SU-DHL-6 (cell line): Measurements from ENCODE around the gene FAM81A.

ENCODE experiments used
- H2AFZ ChIP-seq: fragments of 200-600 bp; sonication (generic); 2 replicates; pipeline ENCODE4 v1.6.1; 2014; ENCODE audit warnings: low read depth, mild to moderate bottlenecking, moderate library complexity, mixed read lengths, antibody characterized with exemption, low read length; ENCODE audit not compliant: severe bottlenecking
- H3F3A ChIP-seq: fragments of 200-600 bp; shearing (Covaris generic); 2 replicates; pipeline ENCODE4 v1.6.0; 2016; ENCODE audit warnings: antibody characterized with exemption, mild to moderate bottlenecking; ENCODE audit not compliant: insufficient read depth
- H3K27ac ChIP-seq: fragments of 200-600 bp; sonication (generic); 2 replicates; pipeline ENCODE4 v1.5.1; 2016; ENCODE audit warnings: low read depth, mild to moderate bottlenecking, low read length, moderate library complexity, mixed read lengths
- H3K27me3 ChIP-seq: fragments of 200-600 bp; sonication (generic), shearing (Covaris generic); 2 replicates; pipeline ENCODE4 v1.6.0; 2014; ENCODE audit warnings: mild to moderate bottlenecking, low read length
- H3K36me3 ChIP-seq: fragments of 200-600 bp; sonication (generic); 2 replicates; pipeline ENCODE4 v1.6.1; 2014; ENCODE audit warnings: mild to moderate bottlenecking, low read length, mixed read lengths
- H3K4me2 ChIP-seq: fragments of 300-600, 200-600 bp; shearing (Covaris generic), sonication (generic); 2 replicates; pipeline ENCODE4 v1.6.0; 2014; ENCODE audit warnings: low read length, low read depth, mild to moderate bottlenecking; ENCODE audit not compliant: poor library complexity, severe bottlenecking
- H3K4me3 ChIP-seq: fragments of 200-600 bp; sonication (generic); 2 replicates; pipeline ENCODE4 v1.5.1; 2014; ENCODE audit warnings: antibody characterized with exemption, low read length, mild to moderate bottlenecking, mixed read lengths; ENCODE audit not compliant: insufficient read depth, poor library complexity, severe bottlenecking
- H3K79me2 ChIP-seq: fragments of 200-600 bp; sonication (generic); 2 replicates; pipeline ENCODE4 v1.6.1; 2014; ENCODE audit warnings: mild to moderate bottlenecking, low read length, moderate library complexity; ENCODE audit not compliant: insufficient read depth
- H3K9ac ChIP-seq: fragments of 200-600 bp; sonication (generic); 2 replicates; pipeline ENCODE4 v1.7.0; 2014; ENCODE audit warnings: mild to moderate bottlenecking, low read length
- H3K9me2 ChIP-seq: fragments of 200-600 bp; sonication (generic); replicated peaks from 2 replicates; pipeline ENCODE4 v1.6.1; 2014; ENCODE audit warnings: low read length; ENCODE audit not compliant: insufficient read depth
- H3K9me3 ChIP-seq: fragments of 200-600 bp; sonication (generic); 2 replicates; pipeline ENCODE4 v1.6.1; 2014; ENCODE audit warnings: low read length, mixed read lengths; ENCODE audit not compliant: insufficient read depth
- H4K20me1 ChIP-seq: fragments of 200-600 bp; sonication (generic); 2 replicates; pipeline ENCODE4 v1.6.1; 2014; ENCODE audit warnings: low read depth, mild to moderate bottlenecking, antibody characterized with exemption, low read length, moderate library complexity, mixed read lengths
- EZH2phosphoT487 ChIP-seq: fragments of 200-600 bp; sonication (generic), shearing (Covaris generic); conservative IDR thresholded peaks from 2 replicates; pipeline ENCODE4 v1.6.1; 2018; ENCODE audit warnings: mild to moderate bottlenecking, antibody characterized with exemption, low read length, moderate library complexity, mixed read lengths
- TF ChIP-seq, protein P1 (sequence below): fragments of 200-600 bp; sonication (generic); IDR thresholded peaks from one replicate; pipeline ENCODE4 v1.5.1; 2017; ENCODE audit warnings: antibody characterized with exemption, mild to moderate bottlenecking, low read length, moderate library complexity; ENCODE audit not compliant: insufficient read depth, poor library complexity, severe bottlenecking

FAM81A gene

DNA sequence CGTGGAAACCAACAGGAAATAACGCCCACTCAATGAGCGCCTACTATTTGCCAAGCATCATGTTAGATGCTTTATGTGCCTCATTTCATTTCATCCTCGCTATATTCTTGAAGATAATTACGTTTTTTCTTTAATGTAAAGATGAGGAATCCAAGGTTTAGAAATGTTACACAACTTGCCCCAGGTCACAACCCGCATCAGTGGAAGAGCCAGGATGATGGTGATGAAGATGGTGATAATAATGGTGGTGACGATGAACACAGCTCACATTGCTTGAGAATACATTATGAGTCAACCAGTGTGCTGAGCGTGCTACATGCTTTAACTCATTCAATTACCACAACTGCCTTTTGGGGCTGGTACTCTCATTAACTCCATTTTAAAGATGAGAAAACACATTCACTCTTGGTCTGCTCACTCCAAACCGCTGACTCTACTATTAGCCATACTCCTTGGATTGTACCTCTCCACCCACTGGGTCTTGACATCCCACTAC lies 43.8 kb upstream of the FAM81A start:
- Histone ChIP-seq H3K4me3 (peak overlapping the region; percentile 25), H3K9ac (peak overlapping the region; percentile 38), H4K20me1 (no peaks in the 10 kb centered on the region), H3K9me3 (no peaks in the 10 kb centered on the region), H2AFZ (no peak overlapping the region), H3K27me3 (no peaks in the 10 kb centered on the region), H3K27ac (peak overlapping the region; percentile 100), H3K79me2 (peaks cover 22% of the 10 kb centered on the region; the same call in 1 of the 2 replicates), H3K9me2 (no peaks in the 10 kb centered on the region), H3K36me3 (0 out of 2 replicates have a peak, but pooled peaks cover 4% of the 10 kb centered on the region), H3F3A (peaks cover 68% of the 10 kb centered on the region), H3K4me2 (peak overlapping the region; percentile 71)
- no peak for TF ChIP-seq EZH2phosphoT487
- TF ChIP-seq, protein P1, sequence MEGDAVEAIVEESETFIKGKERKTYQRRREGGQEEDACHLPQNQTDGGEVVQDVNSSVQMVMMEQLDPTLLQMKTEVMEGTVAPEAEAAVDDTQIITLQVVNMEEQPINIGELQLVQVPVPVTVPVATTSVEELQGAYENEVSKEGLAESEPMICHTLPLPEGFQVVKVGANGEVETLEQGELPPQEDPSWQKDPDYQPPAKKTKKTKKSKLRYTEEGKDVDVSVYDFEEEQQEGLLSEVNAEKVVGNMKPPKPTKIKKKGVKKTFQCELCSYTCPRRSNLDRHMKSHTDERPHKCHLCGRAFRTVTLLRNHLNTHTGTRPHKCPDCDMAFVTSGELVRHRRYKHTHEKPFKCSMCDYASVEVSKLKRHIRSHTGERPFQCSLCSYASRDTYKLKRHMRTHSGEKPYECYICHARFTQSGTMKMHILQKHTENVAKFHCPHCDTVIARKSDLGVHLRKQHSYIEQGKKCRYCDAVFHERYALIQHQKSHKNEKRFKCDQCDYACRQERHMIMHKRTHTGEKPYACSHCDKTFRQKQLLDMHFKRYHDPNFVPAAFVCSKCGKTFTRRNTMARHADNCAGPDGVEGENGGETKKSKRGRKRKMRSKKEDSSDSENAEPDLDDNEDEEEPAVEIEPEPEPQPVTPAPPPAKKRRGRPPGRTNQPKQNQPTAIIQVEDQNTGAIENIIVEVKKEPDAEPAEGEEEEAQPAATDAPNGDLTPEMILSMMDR, result no peak

DNA sequence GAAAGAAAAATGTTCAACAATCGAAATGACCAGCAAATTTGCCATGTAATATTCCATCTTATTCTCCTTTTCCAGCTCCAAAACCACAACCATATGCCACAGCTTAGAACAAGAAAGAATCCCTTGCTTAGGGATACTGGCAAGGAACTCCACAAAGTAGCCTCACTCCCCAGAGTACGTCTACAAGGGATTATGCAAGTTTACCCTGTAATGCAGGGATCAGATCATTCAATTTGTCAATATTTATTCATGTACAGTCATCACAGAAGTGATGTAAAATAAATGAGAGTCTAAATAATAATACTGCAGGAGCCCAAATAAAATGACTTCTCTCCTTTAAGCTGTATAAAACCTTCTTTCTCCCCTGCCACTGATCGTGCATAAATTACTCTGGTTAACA lies 41.8 kb upstream of the FAM81A start:
- Histone ChIP-seq H3K4me3 (peak overlapping the region; percentile 4), H3K27me3 (no peaks in the 10 kb centered on the region), H3K9ac (peak overlapping the region; percentile 57), H3K9me2 (no peaks in the 10 kb centered on the region), H3K9me3 (no peaks in the 10 kb centered on the region), H4K20me1 (no peaks in the 10 kb centered on the region), H3K27ac (peak overlapping the region; percentile 100), H3K36me3 (0 out of 2 replicates have a peak, but pooled peaks cover 4% of the 10 kb centered on the region), H2AFZ (no peak overlapping the region), H3K79me2 (peaks cover 33% of the 10 kb centered on the region), H3K4me2 (peak overlapping the region; percentile 71), H3F3A (peaks cover 74% of the 10 kb centered on the region)
- no peak for TF ChIP-seq EZH2phosphoT487
- TF ChIP-seq, protein P1, result no peak

DNA sequence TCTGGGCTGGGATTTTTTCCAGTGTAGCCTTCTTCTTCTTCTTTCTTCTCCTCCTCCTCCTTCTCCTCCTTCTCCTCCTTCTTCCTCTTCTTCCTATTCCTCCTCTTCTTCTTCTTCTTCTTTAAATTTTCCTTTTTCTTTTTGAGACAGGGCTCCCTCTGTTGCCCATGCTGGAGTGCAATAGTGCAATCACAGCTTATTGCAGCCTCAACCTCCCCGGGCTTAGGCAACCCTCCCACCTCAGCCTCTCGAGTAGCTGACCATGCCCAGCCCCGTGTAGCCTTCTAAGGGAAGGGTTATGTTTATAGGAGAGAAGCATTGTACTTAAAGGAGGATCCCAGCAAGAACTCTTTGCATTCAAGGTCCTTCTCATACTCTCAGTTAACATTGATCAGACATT lies 41.3 kb upstream of the FAM81A start:
- H3K27me3 ChIP-seq, result no peaks in the 10 kb centered on the region
- H3K79me2 ChIP-seq, result peaks cover 38% of the 10 kb centered on the region
- H3K9ac ChIP-seq, result peak overlapping the region; percentile 57
- TF ChIP-seq EZH2phosphoT487, result no peak
- TF ChIP-seq, protein P1, result peak; percentile 33
- peak overlapping the region; percentile 71 for H3K4me2 ChIP-seq
- no peaks in the 10 kb centered on the region for H3K9me2 ChIP-seq
- no peak overlapping the region for H3K4me3 ChIP-seq
- H3F3A ChIP-seq, result peaks cover 74% of the 10 kb centered on the region
- H2AFZ ChIP-seq, result no peak overlapping the region
- H4K20me1 ChIP-seq, result no peaks in the 10 kb centered on the region
- H3K27ac ChIP-seq, result peak overlapping the region; percentile 100
- H3K9me3 ChIP-seq, result no peaks in the 10 kb centered on the region
- 0 out of 2 replicates have a peak, but pooled peaks cover 4% of the 10 kb centered on the region for H3K36me3 ChIP-seq
